Esophagus (tissue), 2 donors: Measurements from ENCODE around the gene LDLRAD4. TPM values are rescaled to one million over a fixed set of nuclear protein-coding genes. Genes with fewer than 3 reads are reported as not detected.

ENCODE experiments used
- H3K27ac ChIP-seq, 2 donors: one replicate each; pipeline ENCODE4 v1.5.1; 2013; ENCODE audit warnings: low read depth in 2 of 2, mild to moderate bottlenecking in 2 of 2, inconsistent platforms in 1 of 2, low read length in 1 of 2, moderate library complexity in 1 of 2
- H3K27me3 ChIP-seq, 2 donors: one replicate each; pipeline ENCODE4 v1.6.1; 2013; ENCODE audit warnings: low read length in 2 of 2, control low read depth in 1 of 2, mild to moderate bottlenecking in 1 of 2; ENCODE audit not compliant: insufficient read depth in 2 of 2, control insufficient read depth in 1 of 2
- H3K36me3 ChIP-seq, 2 donors: one replicate each; pipeline ENCODE4 v1.6.1; 2013; ENCODE audit warnings: low read length in 1 of 2; ENCODE audit not compliant: control insufficient read depth in 2 of 2, insufficient read depth in 2 of 2
- H3K4me1 ChIP-seq, 2 donors: one replicate each; pipeline ENCODE4 v1.6.1; 2013; ENCODE audit warnings: low read length in 1 of 2; ENCODE audit not compliant: control insufficient read depth in 2 of 2, insufficient read depth in 2 of 2
- H3K4me3 ChIP-seq, 2 donors: one replicate each; pipeline ENCODE4 v1.5.1; 2013; ENCODE audit warnings: low read length in 2 of 2, mild to moderate bottlenecking in 2 of 2, low read depth in 1 of 2, moderate library complexity in 1 of 2
- H3K9me3 ChIP-seq, 2 donors: one replicate each; pipeline ENCODE4 v1.6.1; 2013; ENCODE audit warnings: mild to moderate bottlenecking in 2 of 2, low read depth in 1 of 2, low read length in 1 of 2, moderate library complexity in 1 of 2; ENCODE audit not compliant: control insufficient read depth in 2 of 2, insufficient read depth in 1 of 2
- WGBS, 2 donors: extraction: QIAGEN DNeasy Blood & Tissue Kit; methylation state at CpG; one replicate each; pipeline ENCODE4 v1.1.7; 2013; 5-methylcytosine and 5-hydroxymethylcytosine counted together
- polyA plus RNA-seq, 2 donors: library from polyadenylated mRNA; stranded (reverse); fragments of 200-250 nt; gene quantifications; one replicate each; pipeline ENCODE4 v1.2.3, GENCODE V29; 2013
- donor health status: healthy with polysubstance abuse.
- donor health status: Bipolar disorder and iron deficiency.

Gene LDLRAD4
- polyA plus RNA-seq, 2 donors = 0.79 to 0.99 TPM

DNA sequence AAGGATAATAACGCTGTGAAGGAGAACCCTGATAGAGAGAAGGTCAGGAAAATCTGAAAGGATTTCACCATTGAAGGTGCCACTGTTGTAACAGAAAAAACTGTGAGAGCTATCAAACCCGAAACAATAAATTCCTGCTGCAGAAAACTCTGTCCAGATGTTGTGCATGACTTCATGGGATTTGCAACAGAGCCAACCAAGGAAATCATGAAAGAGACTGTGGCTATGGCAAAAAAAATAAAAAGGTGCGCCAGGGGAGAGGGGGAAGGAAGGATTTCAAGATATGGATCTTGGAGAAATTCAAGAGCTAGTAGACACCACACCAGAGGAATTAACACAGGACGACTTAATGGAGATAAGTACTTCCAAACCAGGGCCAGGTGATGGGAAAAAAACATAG, 88.0 kb downstream of the LDLRAD4 start:
- Histone ChIP-seq H3K36me3 (no peaks in the 10 kb centered on the region), H3K4me1 (no peaks in the 10 kb centered on the region), H3K27ac (no peak overlapping the region), H3K4me3 (no peak overlapping the region), H3K27me3 (no peaks in the 10 kb centered on the region), H3K9me3 (no peaks in the 10 kb centered on the region)
- 87 to 88% methylated on average over 4 of the region's 4 CpGs for WGBS, 2 donors

DNA sequence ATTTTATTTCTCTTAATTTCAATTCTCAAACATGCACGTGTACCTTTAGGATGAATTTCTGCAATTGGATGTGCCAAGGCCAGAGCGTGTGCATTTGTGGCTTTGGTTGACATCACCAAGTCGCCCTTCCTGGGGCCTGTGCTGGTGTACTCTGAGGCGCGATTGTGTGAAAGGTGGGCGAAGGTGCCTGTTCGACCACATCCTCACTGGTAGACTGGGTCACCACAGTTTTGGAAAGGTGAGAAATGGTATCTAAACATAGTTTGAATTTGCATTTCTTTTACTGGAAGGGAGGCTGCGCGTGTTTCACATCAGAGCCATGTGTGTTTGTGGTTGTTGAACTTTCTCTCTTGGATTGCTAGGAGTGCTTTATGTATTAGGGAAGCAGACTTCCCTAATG, 89.8 kb downstream of the LDLRAD4 start:
- no peaks in the 10 kb centered on the region for H3K9me3 ChIP-seq
- 70 to 76% methylated on average over 9 of the region's 9 CpGs for WGBS, 2 donors

DNA sequence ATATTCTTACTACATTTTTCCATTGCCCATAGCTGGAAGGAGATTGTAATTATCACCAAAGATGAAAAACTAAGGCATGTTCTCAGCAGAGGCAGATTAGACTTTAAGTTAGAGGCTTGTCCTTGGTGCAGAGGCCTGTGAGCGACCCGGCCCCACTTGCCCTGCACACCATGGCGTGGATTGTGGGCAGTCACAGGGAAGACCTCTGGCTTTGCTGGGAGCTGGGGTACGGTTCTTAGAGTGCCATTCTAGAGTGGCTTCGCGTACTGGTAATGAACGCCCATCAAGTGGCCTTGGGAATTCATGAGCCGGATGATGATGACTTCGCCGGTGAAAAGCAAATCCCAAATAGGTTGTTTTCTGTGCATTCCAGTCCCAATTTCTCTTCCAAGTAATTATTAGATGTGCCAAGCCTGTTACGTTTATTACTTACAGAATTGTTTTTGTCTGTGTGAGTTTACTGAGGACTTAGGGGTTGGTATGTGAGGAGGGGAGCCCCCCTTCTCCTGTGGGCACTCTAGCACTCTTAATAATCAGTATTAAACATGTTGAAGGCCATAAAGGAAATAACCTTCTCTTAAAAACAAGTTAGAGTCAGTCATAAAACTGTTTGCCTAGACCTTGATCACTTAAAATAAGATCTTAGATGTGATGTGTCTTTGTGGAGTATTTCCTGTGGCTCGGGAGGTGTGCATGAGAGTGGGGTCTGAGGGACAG, 90.6 kb downstream of the LDLRAD4 start:
- WGBS, 2 donors = 88 to 91% methylated on average over 12 of the region's 12 CpGs
- Histone ChIP-seq H3K4me3 (no peak overlapping the region), H3K9me3 (no peaks in the 10 kb centered on the region), H3K4me1 (no peaks in the 10 kb centered on the region), H3K36me3 (no peaks in the 10 kb centered on the region), H3K27ac (no peak overlapping the region), H3K27me3 (no peaks in the 10 kb centered on the region)

More for the DNA sequence above, 89.8 kb downstream of the LDLRAD4 start:
- no peak overlapping the region for H3K27ac ChIP-seq
- H3K36me3 ChIP-seq = no peaks in the 10 kb centered on the region
- no peaks in the 10 kb centered on the region for H3K4me1 ChIP-seq
- H3K4me3 ChIP-seq = no peak overlapping the region
- H3K27me3 ChIP-seq = no peaks in the 10 kb centered on the region

DNA sequence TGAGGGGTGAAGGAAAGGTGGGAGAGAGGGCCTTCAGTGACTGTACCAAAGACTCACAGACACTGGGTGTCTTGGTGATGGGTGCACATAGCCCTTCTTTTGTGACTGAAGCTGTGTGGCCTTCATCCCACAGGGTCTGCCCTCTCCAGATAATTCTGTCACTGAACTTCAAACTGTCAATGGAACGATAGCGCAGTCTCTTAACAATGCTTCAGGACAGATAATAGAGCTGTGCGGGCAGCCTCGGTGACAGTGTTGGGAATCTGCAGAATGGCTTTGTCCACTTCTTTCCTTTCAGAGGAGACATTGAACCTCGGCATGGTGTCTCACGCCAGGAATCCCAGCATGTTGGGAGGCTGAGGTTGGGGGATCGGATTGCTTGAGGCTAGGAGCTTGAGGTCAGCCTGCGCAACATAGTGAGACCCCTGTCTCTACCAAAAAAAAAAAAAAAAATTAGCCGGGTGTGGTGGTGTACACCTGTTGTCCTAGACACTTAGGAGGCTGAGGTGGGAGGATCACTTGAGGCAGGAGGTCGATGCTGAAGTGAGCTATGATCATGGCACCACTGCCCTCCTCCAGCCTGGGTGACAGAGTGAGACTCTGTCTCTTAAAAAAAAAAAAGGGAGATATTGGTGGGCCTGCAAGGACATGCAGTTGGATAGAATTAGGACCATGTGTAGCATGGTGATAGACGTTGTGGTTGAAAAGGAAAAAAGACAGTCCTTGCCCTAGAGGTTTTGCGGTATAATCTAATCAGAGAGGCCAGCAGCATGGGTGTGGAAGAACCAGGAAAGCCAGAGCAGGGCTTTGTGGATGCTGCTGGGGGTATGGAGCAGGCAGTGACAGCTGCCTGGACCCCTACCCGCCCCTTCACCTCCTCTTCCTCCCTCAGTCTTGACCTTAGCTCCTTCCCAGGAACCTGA, 91.4 kb downstream of the LDLRAD4 start:
- no peak overlapping the region for H3K4me3 ChIP-seq
- H3K27ac ChIP-seq = no peak overlapping the region
- H3K27me3 ChIP-seq = no peaks in the 10 kb centered on the region
- 84 to 92% methylated on average over 13 of the region's 13 CpGs for WGBS, 2 donors
- no peaks in the 10 kb centered on the region for H3K36me3 ChIP-seq
- H3K9me3 ChIP-seq = peaks cover 0 to 3% of the 10 kb centered on the region in 2 donors
- H3K4me1 ChIP-seq = no peaks in the 10 kb centered on the region

DNA sequence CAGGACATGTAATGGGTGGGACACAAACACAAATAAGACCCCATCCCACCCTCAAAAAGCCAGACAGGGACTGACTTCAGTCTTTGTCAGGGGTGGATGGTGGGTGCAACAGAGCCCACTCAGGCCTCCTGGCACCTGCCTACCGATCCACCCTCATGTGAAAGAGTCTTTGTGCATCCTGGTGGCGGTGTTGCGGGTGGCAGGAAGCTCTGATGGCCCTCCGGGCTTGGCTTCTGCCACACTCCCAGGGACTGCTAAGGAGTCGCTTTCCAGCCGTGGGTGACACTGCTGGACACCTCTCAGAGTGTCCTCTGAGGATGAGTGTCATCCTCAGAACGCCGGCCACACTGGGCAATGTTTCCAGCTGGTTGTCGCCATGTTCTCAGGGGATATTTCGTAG, 92.6 kb downstream of the LDLRAD4 start:
- WGBS, 2 donors = 93 to 95% methylated on average over 10 of the region's 10 CpGs

DNA sequence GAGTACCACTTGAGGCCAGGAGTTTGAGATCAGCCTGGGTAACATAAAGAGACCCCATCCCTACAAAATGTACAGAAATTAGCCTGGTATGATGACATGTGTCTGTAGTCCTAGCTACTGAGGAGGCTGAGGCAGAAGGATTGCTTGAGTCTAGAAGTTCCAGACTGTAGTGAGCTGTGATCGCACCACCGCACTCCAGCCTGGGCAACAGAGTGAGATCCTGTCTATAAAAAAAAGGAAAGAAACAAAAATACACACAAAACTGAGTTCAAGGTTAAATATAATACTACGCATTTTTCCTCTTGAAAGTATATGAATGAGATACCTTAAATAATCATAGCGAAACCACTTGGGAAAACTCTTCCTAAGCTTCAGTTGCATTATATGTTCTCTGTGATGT, 94.0 kb downstream of the LDLRAD4 start:
- Histone ChIP-seq H3K27ac (no peak overlapping the region), H3K27me3 (no peaks in the 10 kb centered on the region), H3K4me3 (no peak overlapping the region), H3K4me1 (no peaks in the 10 kb centered on the region), H3K36me3 (no peaks in the 10 kb centered on the region), H3K9me3 (peaks cover 3 to 6% of the 10 kb centered on the region in 2 donors)
- 97% methylated on average over 4 of the region's 4 CpGs for WGBS, 2 donors

More for the DNA sequence above, 92.6 kb downstream of the LDLRAD4 start:
- Histone ChIP-seq H3K9me3 (peaks cover 0 to 4% of the 10 kb centered on the region in 2 donors), H3K4me1 (no peaks in the 10 kb centered on the region), H3K27ac (no peak overlapping the region), H3K36me3 (no peaks in the 10 kb centered on the region), H3K4me3 (no peak overlapping the region), H3K27me3 (no peaks in the 10 kb centered on the region)

DNA sequence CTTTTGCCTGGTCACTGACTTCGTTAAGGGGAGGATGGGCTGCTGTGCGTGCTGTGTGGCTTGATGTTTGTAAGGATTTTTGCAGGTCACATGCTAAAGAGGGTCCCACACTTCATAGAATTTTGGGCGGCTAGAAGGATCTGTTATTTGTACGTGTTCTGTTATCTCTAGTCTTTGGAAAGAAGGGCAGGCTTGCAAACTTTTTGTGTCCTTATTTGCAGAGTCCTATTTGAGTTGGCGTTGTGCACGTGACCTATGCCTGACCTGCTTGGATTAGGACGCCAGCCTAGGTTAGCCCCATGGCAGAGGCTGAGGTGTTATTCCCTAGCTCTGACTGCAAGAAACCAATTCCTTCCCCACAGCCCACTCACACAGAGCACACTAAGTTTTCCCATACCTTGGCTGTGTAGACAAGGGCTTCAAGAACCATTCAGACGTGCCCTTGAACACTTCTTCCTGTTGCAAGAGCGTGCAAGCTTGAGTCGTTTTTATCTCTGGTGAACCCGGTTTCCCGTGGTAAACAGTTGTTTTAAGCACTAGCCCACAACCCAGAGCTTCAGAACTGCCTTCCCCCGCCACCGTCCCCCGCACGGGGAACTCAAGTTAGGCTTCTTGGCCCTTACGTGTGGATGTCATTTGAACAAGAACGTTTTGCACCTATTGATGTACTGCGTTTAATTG, 94.6 kb downstream of the LDLRAD4 start:
- Histone ChIP-seq H3K27me3 (no peaks in the 10 kb centered on the region), H3K36me3 (no peaks in the 10 kb centered on the region), H3K9me3 (peaks cover 3 to 6% of the 10 kb centered on the region in 2 donors), H3K27ac (no peak overlapping the region), H3K4me1 (no peaks in the 10 kb centered on the region), H3K4me3 (no peak overlapping the region)
- WGBS, 2 donors = 58 to 64% methylated on average over 19 of the region's 19 CpGs

DNA sequence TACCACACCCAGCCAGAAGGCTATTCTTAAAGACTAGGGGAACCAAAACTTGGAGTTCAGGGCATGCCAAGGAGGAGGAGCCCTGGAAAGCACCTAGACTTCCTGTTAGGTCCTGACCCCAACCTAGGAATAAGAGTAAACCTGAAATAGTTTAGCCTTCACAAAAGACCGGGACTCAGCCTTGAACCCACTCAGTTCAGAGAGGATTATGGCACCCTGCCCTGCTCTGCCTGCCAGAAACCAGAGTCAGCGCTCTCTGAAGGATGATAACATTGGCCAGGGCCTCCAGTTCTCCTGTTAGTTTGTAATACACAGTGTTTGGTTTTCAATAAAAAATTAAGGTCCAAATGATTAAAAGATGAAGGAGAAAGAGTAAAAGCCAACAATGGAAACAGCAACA, 96.4 kb downstream of the LDLRAD4 start:
- Histone ChIP-seq H3K27me3 (no peaks in the 10 kb centered on the region), H3K36me3 (no peaks in the 10 kb centered on the region), H3K9me3 (peaks cover 3 to 6% of the 10 kb centered on the region in 2 donors), H3K4me1 (no peaks in the 10 kb centered on the region), H3K4me3 (no peak overlapping the region), H3K27ac (no peak overlapping the region)
- 84 to 89% methylated on average over 2 of the region's 2 CpGs for WGBS, 2 donors

DNA sequence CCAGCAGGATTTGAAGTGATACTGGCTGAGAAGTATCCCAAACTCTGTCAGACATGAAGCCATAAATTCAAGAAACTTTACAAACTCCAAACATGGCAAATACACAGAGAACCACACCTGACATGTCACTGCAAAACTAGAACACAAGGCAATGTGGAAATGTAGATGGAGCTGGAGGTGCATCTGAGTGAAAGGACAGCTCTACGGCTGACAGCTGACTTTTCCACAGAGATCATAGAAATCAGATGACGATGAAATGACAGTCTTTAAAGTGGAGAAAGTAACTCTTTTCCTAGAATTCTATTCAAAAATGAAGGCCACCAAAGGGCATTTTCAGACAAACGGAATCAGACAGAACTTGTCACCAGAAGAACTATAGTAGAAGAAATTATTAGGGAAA, 97.5 kb downstream of the LDLRAD4 start:
- Histone ChIP-seq H3K9me3 (peaks cover 3 to 6% of the 10 kb centered on the region in 2 donors), H3K4me3 (no peak overlapping the region), H3K4me1 (no peaks in the 10 kb centered on the region), H3K36me3 (no peaks in the 10 kb centered on the region), H3K27ac (no peak overlapping the region), H3K27me3 (no peaks in the 10 kb centered on the region)
- WGBS, 2 donors = 92 to 97% methylated on average over 3 of the region's 3 CpGs
